Activated T-helper 2 cell treated with anti-CD3 and anti-CD28 coated beads, Interferon-gamma antibody, Interleukin-2, Interleukin-4, amounts not matched to agents 10 μg/mL and 5 μg/mL and 100 μg/mL, durations not matched to agents 14 hours and 24 hours and 36 hours (primary cell): ENCODE results near the gene AUP1. TPM values are rescaled to one million over a fixed set of nuclear protein-coding genes. Genes with fewer than 3 reads are reported as not detected.

Experiments used
- DNase-seq: peaks from one replicate; pipeline ENCODE4 v3.0.0; 2021; ENCODE audit warnings: low spot score
- H3K27ac Mint-ChIP-seq: one replicate; pipeline ENCODE4 v1.8.0; 2021; ENCODE audit warnings: mixed read lengths
- H3K27me3 Mint-ChIP-seq: one replicate; pipeline ENCODE4 v1.8.0; 2021; ENCODE audit warnings: low read depth, mixed read lengths
- H3K36me3 Mint-ChIP-seq: one replicate; pipeline ENCODE4 v1.8.0; 2021; ENCODE audit warnings: low read depth, mixed read lengths
- H3K4me1 Mint-ChIP-seq: one replicate; pipeline ENCODE4 v1.8.0; 2021; ENCODE audit warnings: low read depth, mixed read lengths
- H3K4me3 Mint-ChIP-seq: one replicate; pipeline ENCODE4 v1.8.0; 2021; ENCODE audit warnings: low read depth, mild to moderate bottlenecking, moderate library complexity, mixed read lengths
- H3K9me3 Mint-ChIP-seq: one replicate; pipeline ENCODE4 v1.8.0; 2021; ENCODE audit warnings: mixed read lengths
- intact Hi-C: fragments of 100-400 bp; cut with micrococcal nuclease; formaldehyde crosslinking; loops from one replicate; pipeline ENCODE4 v1.15.1; 2023
- total RNA-seq: library from RNA; stranded (reverse); gene quantifications from 2 replicates; pipeline ENCODE4 v1.2.3, GENCODE V29; 2022

AUP1 gene
- total RNA-seq, 1 donor from 2014 or later = 155 TPM

GRCh38 chr2:74501335-74502071 lies 28.0 kb downstream of the AUP1 start:
- Mint-ChIP-seq H3K9me3 (no peaks in the 10 kb centered on the region), H3K27me3 (peaks cover 30% of the 10 kb centered on the region), H3K36me3 (peaks cover 55% of the 10 kb centered on the region), H3K4me1 (peaks cover 48% of the 10 kb centered on the region), H3K27ac (no peak overlapping the region), H3K4me3 (peak overlapping the region; percentile 67)
- no peak for DNase-seq
- intact Hi-C loops = no loop called here

- Mint-ChIP-seq H3K36me3 (peaks cover 49% of the 10 kb centered on the region), H3K27me3 (peaks cover 30% of the 10 kb centered on the region), H3K27ac (no peak overlapping the region), H3K4me3 (no peak overlapping the region), H3K4me1 (peaks cover 45% of the 10 kb centered on the region), H3K9me3 (no peaks in the 10 kb centered on the region)
- intact Hi-C loops = no loop called here
- DNase-seq = no peak
Measured at GRCh38 chr2:74500578-74500946, 28.9 kb downstream of the AUP1 start.

- peak overlapping the region; percentile 22 for H3K4me3 Mint-ChIP-seq
- peaks cover 43% of the 10 kb centered on the region for H3K4me1 Mint-ChIP-seq
- H3K36me3 Mint-ChIP-seq = peaks cover 44% of the 10 kb centered on the region
- peaks cover 30% of the 10 kb centered on the region for H3K27me3 Mint-ChIP-seq
- H3K27ac Mint-ChIP-seq = no peak overlapping the region
- intact Hi-C loops = loop anchor here (1.0 to 10.0 kb wide), 4 partner anchors 14 to 335 kb away; partner anchors contain the start of genes CCDC142, HK2, TLX2 and TTC31
- no peak for DNase-seq
- H3K9me3 Mint-ChIP-seq = no peaks in the 10 kb centered on the region
Measured at GRCh38 chr2:74499940-74500577, 29.4 kb downstream of the AUP1 start.

- DNase-seq = no peak
- Mint-ChIP-seq H3K9me3 (no peaks in the 10 kb centered on the region), H3K4me3 (peak within 1 kb of the TSS; percentile 86), H3K36me3 (peaks cover 37% of the 10 kb centered on the region), H3K4me1 (peaks cover 36% of the 10 kb centered on the region), H3K27ac (peak within 1 kb of the TSS; percentile 72), H3K27me3 (peaks cover 30% of the 10 kb centered on the region)
- intact Hi-C loops = loop anchor here (1.0 to 10.0 kb wide), 4 partner anchors 15 to 335 kb away; partner anchors contain the start of genes CCDC142, HK2, TLX2 and TTC31
Measured at GRCh38 chr2:74499267-74499939, 30.1 kb downstream of the AUP1 start, which contains the start of gene LBX2. Gene LBX2, minus strand, starts transcription at chr2:74499603. Its CDS starts 66 bp downstream, at chr2:74499537.

- Mint-ChIP-seq H3K4me1 (peaks cover 31% of the 10 kb centered on the region), H3K4me3 (peak overlapping the region; percentile 86), H3K9me3 (no peaks in the 10 kb centered on the region), H3K27me3 (peaks cover 30% of the 10 kb centered on the region), H3K36me3 (peaks cover 37% of the 10 kb centered on the region), H3K27ac (peak overlapping the region; percentile 72)
- no peak for DNase-seq
- intact Hi-C loops = loop anchor here (1.0 to 10.0 kb wide), 4 partner anchors 16 to 336 kb away; partner anchors contain the start of genes CCDC142, HK2, TLX2 and TTC31
Measured at GRCh38 chr2:74498500-74499266, 30.8 kb downstream of the AUP1 start.

- DNase-seq = no peak
- peaks cover 41% of the 10 kb centered on the region for H3K36me3 Mint-ChIP-seq
- H3K27ac Mint-ChIP-seq = peak overlapping the region; percentile 72
- H3K27me3 Mint-ChIP-seq = peaks cover 30% of the 10 kb centered on the region
- peaks cover 28% of the 10 kb centered on the region for H3K4me1 Mint-ChIP-seq
- intact Hi-C loops = loop anchor here (2.0 to 10.0 kb wide), 3 partner anchors 15 to 337 kb away; partner anchors contain the start of genes CCDC142, HK2 and TTC31
- no peaks in the 10 kb centered on the region for H3K9me3 Mint-ChIP-seq
- H3K4me3 Mint-ChIP-seq = peak overlapping the region; percentile 86
Measured at GRCh38 chr2:74497777-74498499, 31.6 kb downstream of the AUP1 start.

GRCh38 chr2:74496997-74497776 lies 32.3 kb downstream of the AUP1 start:
- intact Hi-C loops = loop anchor here (5.0 to 10.0 kb wide), 2 partner anchors 35 to 338 kb away; partner anchors contain the start of gene HK2
- H3K27ac Mint-ChIP-seq = peak overlapping the region; percentile 33
- no peak for DNase-seq
- peak overlapping the region; percentile 86 for H3K4me3 Mint-ChIP-seq
- no peaks in the 10 kb centered on the region for H3K9me3 Mint-ChIP-seq
- H3K36me3 Mint-ChIP-seq = peaks cover 41% of the 10 kb centered on the region
- H3K4me1 Mint-ChIP-seq = peaks cover 21% of the 10 kb centered on the region
- peaks cover 25% of the 10 kb centered on the region for H3K27me3 Mint-ChIP-seq

GRCh38 chr2:74495440-74495839 lies 34.1 kb downstream of the AUP1 start:
- Mint-ChIP-seq H3K9me3 (no peaks in the 10 kb centered on the region), H3K27me3 (peaks cover 13% of the 10 kb centered on the region), H3K36me3 (peaks cover 41% of the 10 kb centered on the region), H3K4me1 (peaks cover 15% of the 10 kb centered on the region), H3K27ac (no peak overlapping the region), H3K4me3 (no peak overlapping the region)
- no peak for DNase-seq
- intact Hi-C loops = loop anchor here (5.0 to 10.0 kb wide), 2 partner anchors 37 to 339 kb away; partner anchors contain the start of gene HK2

GRCh38 chr2:74493546-74493945 lies 36.0 kb downstream of the AUP1 start:
- intact Hi-C loops = loop anchor here (10.0 kb wide), 1 partner anchor 341 kb away; the partner anchor contains the start of gene HK2
- Mint-ChIP-seq H3K27me3 (peaks cover 3% of the 10 kb centered on the region), H3K9me3 (no peaks in the 10 kb centered on the region), H3K27ac (no peak overlapping the region), H3K4me1 (peaks cover 10% of the 10 kb centered on the region), H3K36me3 (peaks cover 46% of the 10 kb centered on the region), H3K4me3 (no peak overlapping the region)
- DNase-seq = no peak

GRCh38 chr2:74491648-74492544 lies 37.6 kb downstream of the AUP1 start:
- Mint-ChIP-seq H3K4me3 (no peak overlapping the region), H3K36me3 (peaks cover 47% of the 10 kb centered on the region), H3K27me3 (no peaks in the 10 kb centered on the region), H3K4me1 (peaks cover under 1% of the 10 kb centered on the region), H3K9me3 (no peaks in the 10 kb centered on the region), H3K27ac (no peak overlapping the region)
- intact Hi-C loops = loop anchor here (10.0 kb wide), 1 partner anchor 343 kb away; the partner anchor contains the start of gene HK2
- DNase-seq = no peak
